GM21786 (cell line): ENCODE data around the gene LRRC3C.
"Not testable (repeated sequence)": the region's sequence is repeated elsewhere in the genome, so short reads cannot be mapped to it uniquely, and the experiment has no call there.

ENCODE experiments used
- ATAC-seq: cut with Tn5 transposase; IDR thresholded peaks from one replicate; pipeline ENCODE4 v1.9.1; 2021; ENCODE audit not compliant: unreplicated experiment

The LRRC3C gene

GRCh38 chr17:39946551-39947330 lies 19.2 kb downstream of the LRRC3C start:
- ATAC-seq: no peak

GRCh38 chr17:39948489-39948828 lies 20.9 kb downstream of the LRRC3C start:
- ATAC-seq: not testable (repeated sequence)

GRCh38 chr17:39949028-39949427 lies 21.5 kb downstream of the LRRC3C start:
- ATAC-seq: no peak

- ATAC-seq: no peak
These were observed 23.4 kb downstream of the LRRC3C start for GRCh38 chr17:39950871-39951348.

GRCh38 chr17:39951924-39952679 lies 24.6 kb downstream of the LRRC3C start:
- ATAC-seq: peak; percentile 11

- peak; percentile 82 for ATAC-seq
These were observed 25.3 kb downstream of the LRRC3C start for GRCh38 chr17:39952680-39953470.

GRCh38 chr17:39953471-39953888 lies 25.9 kb downstream of the LRRC3C start:
- ATAC-seq: no peak

- ATAC-seq: no peak
These were observed 27.3 kb downstream of the LRRC3C start for GRCh38 chr17:39954876-39955275.

GRCh38 chr17:39955726-39956225 lies 28.2 kb downstream of the LRRC3C start:
- no peak for ATAC-seq

GRCh38 chr17:39960524-39961041 lies 33.1 kb downstream of the LRRC3C start:
- no peak for ATAC-seq

GRCh38 chr17:39962642-39963220 lies 35.2 kb downstream of the LRRC3C start, which contains the start of gene GSDMA:
TSS of gene GSDMA (plus strand) at chr17:39963004. CDS start at chr17:39965688, 2,684 bp downstream.
- ATAC-seq: no peak

- no peak for ATAC-seq
These were observed 36.3 kb downstream of the LRRC3C start for GRCh38 chr17:39963829-39964228.

GRCh38 chr17:39965017-39965699 lies 37.6 kb downstream of the LRRC3C start:
- no peak for ATAC-seq

GRCh38 chr17:39966771-39967170 lies 39.2 kb downstream of the LRRC3C start:
- no peak for ATAC-seq

GRCh38 chr17:39968761-39969160 lies 41.2 kb downstream of the LRRC3C start:
- ATAC-seq: no peak

- no peak for ATAC-seq
These were observed 41.8 kb downstream of the LRRC3C start for GRCh38 chr17:39969375-39969774.

GRCh38 chr17:39970157-39970692 lies 42.7 kb downstream of the LRRC3C start:
- ATAC-seq: no peak

- no peak for ATAC-seq
These were observed 43.6 kb downstream of the LRRC3C start for GRCh38 chr17:39971076-39971603.

GRCh38 chr17:39972271-39972670 lies 44.7 kb downstream of the LRRC3C start:
- no peak for ATAC-seq
